Nephron (organoid): ENCODE data around the gene VIT.

Experiments used
- H3K27ac Mint-ChIP-seq, 3 experiments: 2 replicates each; pipeline ENCODE4 v1.8.0; 2020; ENCODE audit warnings: mixed read lengths in 3 of 3, mild to moderate bottlenecking in 2 of 3, moderate library complexity in 1 of 3
- H3K27me3 Mint-ChIP-seq: 2 replicates; pipeline ENCODE4 v1.8.0; 2021; ENCODE audit warnings: low read depth, mild to moderate bottlenecking, moderate library complexity, mixed read lengths
- H3K36me3 Mint-ChIP-seq: 2 replicates; pipeline ENCODE4 v1.8.0; 2020; ENCODE audit warnings: low read depth, mixed read lengths
- H3K4me1 Mint-ChIP-seq: 2 replicates; pipeline ENCODE4 v1.8.0; 2020; ENCODE audit warnings: mixed read lengths
- H3K4me3 Mint-ChIP-seq, 3 experiments: 2 replicates each; pipeline ENCODE4 v1.8.0; 2020; ENCODE audit warnings: mild to moderate bottlenecking in 3 of 3, mixed read lengths in 3 of 3, moderate library complexity in 2 of 3
- H3K9me3 Mint-ChIP-seq: 2 replicates; pipeline ENCODE4 v1.8.0; 2020; ENCODE audit warnings: mixed read lengths
- CTCF ChIP-seq, 3 experiments: fragments of 200-600 bp; sonication (generic); IDR thresholded peaks; one replicate each; pipeline ENCODE4 v1.5.0; 2021; ENCODE audit warnings: antibody characterized with exemption in 3 of 3; ENCODE audit not compliant: unreplicated experiment in 3 of 3

VIT gene

DNA sequence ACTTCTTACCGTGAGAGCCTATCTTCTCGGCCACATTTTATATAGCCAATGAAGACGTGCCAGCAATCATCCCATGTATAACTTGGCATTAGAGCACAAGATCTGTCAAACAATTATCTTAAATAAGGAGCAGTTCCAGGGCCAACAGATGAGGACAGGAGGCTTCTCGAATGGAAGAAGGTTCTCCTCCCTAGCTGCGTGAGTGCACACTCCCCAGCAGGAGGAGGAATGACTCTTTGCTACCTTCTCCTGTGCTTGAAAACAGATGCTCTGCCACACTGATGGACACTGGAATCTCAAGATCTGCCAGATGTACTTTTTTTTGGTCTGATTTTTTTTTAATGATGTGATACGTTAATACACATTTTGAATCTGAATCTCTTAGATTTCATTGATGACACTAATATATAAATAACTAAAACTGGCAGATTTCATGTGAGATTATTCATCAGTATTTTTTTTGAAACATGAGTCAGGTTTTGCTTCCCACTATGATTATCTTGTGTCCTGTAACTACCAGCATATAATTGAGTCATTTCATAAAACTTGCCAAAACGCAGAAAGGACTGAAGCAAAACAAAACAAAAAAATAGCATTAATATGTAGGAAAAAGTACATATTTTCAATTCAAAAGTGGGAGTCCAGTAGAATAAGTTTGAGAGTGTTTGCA lies 626 bp upstream of the VIT start:
- Mint-ChIP-seq H3K9me3 (no peaks in the 10 kb centered on the region), H3K4me3 (no peak overlapping the region), H3K27me3 (no peaks in the 10 kb centered on the region), H3K36me3 (no peaks in the 10 kb centered on the region), H3K27ac (no peak overlapping the region), H3K4me1 (peaks cover 7% of the 10 kb centered on the region)
- TF ChIP-seq CTCF (IDR thresholded peaks at IDR 0.05; ENCODE audit: unreplicated experiment in 3 of 3), result no peak

- Mint-ChIP-seq H3K9me3 (no peaks in the 10 kb centered on the region), H3K4me1 (peaks cover 12% of the 10 kb centered on the region), H3K27ac (no peak overlapping the region), H3K27me3 (peaks cover 3% of the 10 kb centered on the region), H3K36me3 (no peaks in the 10 kb centered on the region), H3K4me3 (no peak overlapping the region)
- no peak for TF ChIP-seq CTCF (IDR thresholded peaks at IDR 0.05; ENCODE audit: unreplicated experiment in 3 of 3)
Measured at GRCh38 chr2:36697424-36698066, 1.0 kb downstream of the VIT start.

- Mint-ChIP-seq H3K36me3 (no peaks in the 10 kb centered on the region), H3K4me1 (peaks cover 12% of the 10 kb centered on the region), H3K4me3 (no peak overlapping the region), H3K27me3 (peaks cover 9% of the 10 kb centered on the region), H3K27ac (no peak overlapping the region), H3K9me3 (no peaks in the 10 kb centered on the region)
- TF ChIP-seq CTCF (IDR thresholded peaks at IDR 0.05; ENCODE audit: unreplicated experiment in 3 of 3), result no peak
Measured at GRCh38 chr2:36698993-36699392, 2.5 kb downstream of the VIT start.

- H3K4me1 Mint-ChIP-seq, result peaks cover 12% of the 10 kb centered on the region
- no peaks in the 10 kb centered on the region for H3K9me3 Mint-ChIP-seq
- TF ChIP-seq CTCF (IDR thresholded peaks at IDR 0.05; ENCODE audit: unreplicated experiment in 3 of 3), result no peak
- H3K27me3 Mint-ChIP-seq, result peaks cover 9% of the 10 kb centered on the region
- no peaks in the 10 kb centered on the region for H3K36me3 Mint-ChIP-seq
- no peak overlapping the region for H3K4me3 Mint-ChIP-seq
- no peak overlapping the region for H3K27ac Mint-ChIP-seq
Measured at GRCh38 chr2:36700311-36700710, 3.8 kb downstream of the VIT start.

DNA sequence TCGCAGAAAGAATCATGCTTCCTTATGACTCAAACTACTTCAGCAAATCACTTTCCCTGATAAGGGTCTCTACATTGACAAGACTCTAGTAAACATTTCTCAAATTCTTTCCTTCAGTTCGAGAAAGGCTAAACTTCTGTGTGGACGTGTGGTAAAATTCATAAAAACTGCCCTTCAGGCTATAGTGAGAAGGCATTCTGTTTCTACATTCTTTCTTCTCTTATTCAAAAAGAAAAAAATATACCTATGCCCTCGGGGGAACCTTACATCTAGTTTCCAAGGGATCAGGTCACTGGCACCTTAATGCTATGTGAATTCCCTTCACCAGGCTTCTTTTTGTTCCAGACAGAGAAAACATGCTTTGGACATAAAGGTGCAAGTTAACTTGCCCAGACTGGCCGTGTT lies 4.9 kb downstream of the VIT start:
- peak overlapping the region in 1 of 3 experiments; percentile 22 for H3K27ac Mint-ChIP-seq
- H3K27me3 Mint-ChIP-seq, result peaks cover 9% of the 10 kb centered on the region
- H3K4me1 Mint-ChIP-seq, result peaks cover 16% of the 10 kb centered on the region
- no peak overlapping the region for H3K4me3 Mint-ChIP-seq
- no peaks in the 10 kb centered on the region for H3K36me3 Mint-ChIP-seq
- TF ChIP-seq CTCF (IDR thresholded peaks at IDR 0.05; ENCODE audit: unreplicated experiment in 3 of 3), result peak in 1 of 3 experiments; percentile 33
- no peaks in the 10 kb centered on the region for H3K9me3 Mint-ChIP-seq

GRCh38 chr2:36701918-36702317 lies 5.4 kb downstream of the VIT start:
- TF ChIP-seq CTCF (IDR thresholded peaks at IDR 0.05; ENCODE audit: unreplicated experiment in 3 of 3), result no peak
- Mint-ChIP-seq H3K4me1 (peaks cover 15% of the 10 kb centered on the region), H3K36me3 (no peaks in the 10 kb centered on the region), H3K4me3 (no peak overlapping the region), H3K9me3 (no peaks in the 10 kb centered on the region), H3K27me3 (peaks cover 9% of the 10 kb centered on the region), H3K27ac (peak overlapping the region in 1 of 3 experiments; percentile 22)
